Measurements from ENCODE around the gene MMD2.

- no peak for TF ChIP-seq EZH2 (IDR thresholded peaks at IDR 0.05; ENCODE audit: borderline replicate concordance, insufficient read depth, low read depth, low read length, poor library complexity, severe bottlenecking)
- no peak for TF ChIP-seq CTCF (IDR thresholded peaks at IDR 0.05)
Measured at GRCh38 chr7:4893929-4894475, 65.0 kb downstream of the MMD2 start.

Data from B cell (primary cell).